ENCODE data around the gene ANO1.

- TF ChIP-seq POLR2A (IDR thresholded peaks at IDR 0.05; ENCODE audit: control extremely low read depth in 1 of 2, low read depth in 2 of 2, low read length in 2 of 2) (no peak), POLR2AphosphoS5 (IDR thresholded peaks at IDR 0.05; ENCODE audit: low read depth, low read length) (no peak), ATF3 (IDR thresholded peaks at IDR 0.05; ENCODE audit: insufficient read depth, low read depth, low read length) (no peak)
These were observed 42.6 kb downstream of the ANO1 start for GRCh38 chr11:70120674-70121073.
